IMR-90 (cell line): ENCODE measurements around the gene SCGB1A1.

ENCODE experiments used
- BHLHE40 ChIP-seq: fragments of 150-350 bp; IDR thresholded peaks from 2 replicates; pipeline ENCODE4 v1.6.1; 2016; ENCODE audit warnings: mild to moderate bottlenecking, low read depth, low read length
- CEBPB ChIP-seq: IDR thresholded peaks from 2 replicates; pipeline ENCODE4 v1.6.1; 2012; ENCODE audit warnings: low read depth, low read length, improper control_type of control experiment
- CHD1 ChIP-seq: IDR thresholded peaks from 2 replicates; pipeline ENCODE4 v1.6.1; 2012; ENCODE audit warnings: low read depth, low read length, improper control_type of control experiment
- CTCF ChIP-seq: conservative IDR thresholded peaks from 2 replicates; pipeline ENCODE4 v1.5.1; 2012; ENCODE audit warnings: mild to moderate bottlenecking, low read depth, low read length, improper control_type of control experiment
- FOS ChIP-seq: fragments of 150-350 bp; IDR thresholded peaks from 2 replicates; pipeline ENCODE4 v1.6.1; 2016; ENCODE audit warnings: low read depth, low read length
- MAFK ChIP-seq: IDR thresholded peaks from 2 replicates; pipeline ENCODE4 v1.6.1; 2012; ENCODE audit warnings: low read depth, low read length, improper control_type of control experiment
- MAZ ChIP-seq: IDR thresholded peaks from 2 replicates; pipeline ENCODE4 v1.6.1; 2012; ENCODE audit warnings: low read depth, mild to moderate bottlenecking, low read length, improper control_type of control experiment, moderate library complexity, borderline replicate concordance
- MXI1 ChIP-seq: IDR thresholded peaks from 2 replicates; pipeline ENCODE4 v1.6.1; 2012; ENCODE audit warnings: low read depth, mild to moderate bottlenecking, low read length, moderate library complexity, borderline replicate concordance
- NFE2L2 ChIP-seq: fragments of 150-350 bp; IDR thresholded peaks from 2 replicates; pipeline ENCODE4 v1.6.1; 2016; ENCODE audit warnings: low read depth, mild to moderate bottlenecking, low read length
- POLR2A ChIP-seq: IDR thresholded peaks from 2 replicates; pipeline ENCODE4 v1.6.1; 2012; ENCODE audit warnings: mild to moderate bottlenecking, low read depth, low read length
- RAD21 ChIP-seq: IDR thresholded peaks from 2 replicates; pipeline ENCODE4 v1.6.1; 2012; ENCODE audit warnings: low read length, improper control_type of control experiment
- RFX5 ChIP-seq: IDR thresholded peaks from 2 replicates; pipeline ENCODE4 v1.8.0; 2012; ENCODE audit warnings: low read depth, mild to moderate bottlenecking, low read length, moderate library complexity
- SMC3 ChIP-seq: fragments of 150-350 bp; IDR thresholded peaks from 2 replicates; pipeline ENCODE4 v1.6.1; 2016; ENCODE audit warnings: low read depth, mild to moderate bottlenecking, antibody characterized with exemption, low read length, moderate library complexity

- no peak for TF ChIP-seq MAFK
- no peak for TF ChIP-seq CTCF
- no peak for TF ChIP-seq CHD1
- TF ChIP-seq BHLHE40, result no peak
- TF ChIP-seq SMC3, result no peak
- TF ChIP-seq MXI1, result no peak
- TF ChIP-seq POLR2A, result no peak
- TF ChIP-seq MAZ, result no peak
- no peak for TF ChIP-seq RAD21
- no peak for TF ChIP-seq RFX5
- TF ChIP-seq FOS, result no peak
- TF ChIP-seq CEBPB, result no peak
- no peak for TF ChIP-seq NFE2L2
These were observed 589 bp downstream of the SCGB1A1 start for GRCh38 chr11:62419314-62419929.
